ENCODE measurements around the gene TBX1.

- TF ChIP-seq POLR2A (IDR thresholded peaks at IDR 0.05): no peak
- TF ChIP-seq CTCF (IDR thresholded peaks at IDR 0.05): no peak
- TF ChIP-seq POLR2AphosphoS5 (IDR thresholded peaks at IDR 0.05): no peak
- no peak for TF ChIP-seq EP300 (IDR thresholded peaks at IDR 0.05)
Measured at GRCh38 chr22:19722982-19723231, 37.7 kb upstream of the TBX1 start.

Measured in stomach (tissue), 4 donors.